HG03342 (cell line): ENCODE results near the gene GKAP1.
"Not testable (repeated sequence)": the region's sequence is repeated elsewhere in the genome, so short reads cannot be mapped to it uniquely, and the experiment has no call there.

Experiments
- ATAC-seq: cut with Tn5 transposase; IDR thresholded peaks from one replicate; pipeline ENCODE4 v1.9.1; 2021; ENCODE audit warnings: mild to moderate bottlenecking, moderate library complexity; ENCODE audit not compliant: unreplicated experiment

GKAP1 gene

DNA sequence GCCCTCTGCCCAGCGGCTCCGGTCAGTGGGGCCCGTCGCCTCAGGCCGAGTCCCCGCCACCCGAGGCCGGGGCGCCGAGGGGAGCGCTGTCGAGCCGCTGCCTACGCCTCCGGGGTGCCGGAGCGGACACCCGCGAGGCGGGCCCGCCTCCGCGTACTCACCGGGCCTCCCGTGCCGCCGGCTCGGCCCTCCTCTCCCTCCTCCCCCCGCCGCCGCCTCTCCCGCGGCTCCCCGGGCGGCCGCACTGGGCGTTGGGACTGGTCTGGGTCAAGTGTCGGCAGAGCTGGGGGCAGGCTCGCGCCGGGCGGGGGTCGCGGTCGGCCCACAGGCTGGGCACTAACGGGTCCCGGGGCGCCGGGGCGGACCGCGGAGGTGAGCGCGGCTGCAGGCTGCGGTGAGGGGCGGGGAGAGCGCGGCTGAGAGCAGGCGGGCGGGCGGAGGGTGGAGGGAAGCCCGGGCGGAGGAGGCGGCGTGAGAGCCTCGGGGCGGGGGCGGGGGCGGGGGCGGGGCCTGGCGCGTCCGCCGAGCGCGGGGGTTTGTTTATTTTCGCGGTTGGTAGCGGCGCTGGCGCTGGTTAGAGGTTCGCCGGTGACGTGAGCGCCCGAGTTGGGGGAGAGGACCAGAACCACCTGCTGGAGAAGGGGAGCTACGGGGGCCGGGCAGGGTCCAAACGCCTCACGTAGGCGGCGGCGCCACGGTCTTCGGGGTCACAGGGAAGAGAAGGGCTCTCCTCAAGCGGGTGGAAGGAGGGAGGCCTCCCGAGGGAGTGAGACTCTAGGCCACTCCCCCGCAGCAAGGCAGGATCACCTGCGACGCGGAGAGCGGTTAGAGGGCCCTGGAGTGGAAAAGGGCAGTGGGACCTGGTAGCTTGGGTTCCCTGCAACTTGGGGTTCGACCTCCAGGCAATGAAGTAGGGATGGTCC, at the start of gene GKAP1:
Gene GKAP1 (minus strand): TSS at position 414 of the 923 bp plus-strand sequence. CDS start 11,252 bp downstream, outside the sequence.
- peak; percentile 79 for ATAC-seq

DNA sequence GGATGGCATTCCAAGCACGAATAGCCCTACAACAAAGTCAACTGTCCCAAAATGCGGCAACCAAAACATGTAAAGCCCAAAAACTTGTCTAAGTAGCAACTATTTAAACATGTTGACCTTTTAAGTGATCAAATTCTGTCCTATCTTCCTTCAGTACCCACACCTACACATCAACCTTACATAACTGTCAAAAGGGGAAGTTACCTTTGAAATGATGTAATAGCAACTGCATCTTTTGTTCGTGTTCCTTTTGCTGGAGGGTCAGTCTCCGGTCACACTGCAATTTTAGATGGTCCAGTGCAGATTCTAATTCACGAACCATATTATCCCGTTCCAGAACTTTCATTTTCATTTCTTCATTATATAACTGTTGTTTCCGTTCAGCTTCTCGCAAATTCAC, 32.3 kb upstream of the GKAP1 start:
- ATAC-seq: peak; percentile 57

DNA sequence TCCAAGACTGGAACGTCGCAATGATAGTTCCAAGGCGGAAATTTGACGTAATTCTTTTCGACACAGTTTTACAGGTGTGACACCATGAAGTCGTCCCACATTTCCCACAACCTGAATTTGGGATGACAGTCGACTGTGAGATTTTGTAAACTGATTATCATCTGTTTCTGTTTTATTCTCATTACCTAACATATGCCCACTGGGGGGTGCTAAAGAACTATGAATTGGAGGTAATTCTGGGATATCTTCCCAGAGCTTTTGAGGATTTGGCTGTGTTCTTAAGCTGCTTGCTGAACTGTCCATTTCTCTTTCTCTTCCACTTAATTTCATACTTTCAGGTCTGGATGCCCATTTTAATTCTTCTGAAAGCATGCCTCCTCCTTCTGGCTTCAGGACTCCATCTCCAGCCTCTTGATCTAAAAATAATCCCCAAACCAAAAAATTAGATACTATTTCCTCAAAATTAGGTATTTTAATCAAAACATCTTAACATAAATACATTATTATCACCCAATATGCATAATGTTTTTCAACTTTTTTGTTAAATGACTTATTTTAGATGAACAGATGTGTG, 19.6 kb upstream of the GKAP1 start:
- not testable (repeated sequence) for ATAC-seq

DNA sequence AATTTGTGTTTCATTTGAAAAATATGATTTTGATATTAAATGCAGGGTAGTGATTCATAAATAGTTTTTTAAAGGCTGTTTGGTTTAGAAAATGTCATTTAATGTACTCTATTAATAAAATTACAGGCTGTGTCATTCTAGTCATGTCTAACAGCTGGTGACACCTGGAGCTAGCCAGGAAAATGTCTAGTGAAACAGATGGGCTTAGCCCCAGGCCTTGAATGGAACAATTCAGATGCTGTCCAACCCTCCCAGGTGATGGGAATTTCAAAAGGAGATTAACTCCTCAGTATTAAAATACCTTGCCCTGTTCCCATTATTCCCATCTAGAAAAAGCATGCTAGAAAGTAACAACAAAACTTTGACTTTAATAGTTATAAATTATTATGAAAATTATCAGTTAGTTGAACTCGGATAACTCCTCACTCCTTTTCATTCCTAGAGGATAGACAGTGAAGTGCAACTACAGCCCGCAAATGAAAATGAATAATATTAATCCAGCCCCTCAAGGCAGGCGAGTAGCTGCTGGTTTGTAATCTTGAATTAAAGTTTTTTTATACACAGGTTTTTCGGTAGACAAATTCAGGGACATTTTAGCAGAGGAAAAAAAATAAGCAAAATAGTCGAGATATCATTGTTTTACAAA, 13.0 kb upstream of the GKAP1 start:
- ATAC-seq: not testable (repeated sequence)

DNA sequence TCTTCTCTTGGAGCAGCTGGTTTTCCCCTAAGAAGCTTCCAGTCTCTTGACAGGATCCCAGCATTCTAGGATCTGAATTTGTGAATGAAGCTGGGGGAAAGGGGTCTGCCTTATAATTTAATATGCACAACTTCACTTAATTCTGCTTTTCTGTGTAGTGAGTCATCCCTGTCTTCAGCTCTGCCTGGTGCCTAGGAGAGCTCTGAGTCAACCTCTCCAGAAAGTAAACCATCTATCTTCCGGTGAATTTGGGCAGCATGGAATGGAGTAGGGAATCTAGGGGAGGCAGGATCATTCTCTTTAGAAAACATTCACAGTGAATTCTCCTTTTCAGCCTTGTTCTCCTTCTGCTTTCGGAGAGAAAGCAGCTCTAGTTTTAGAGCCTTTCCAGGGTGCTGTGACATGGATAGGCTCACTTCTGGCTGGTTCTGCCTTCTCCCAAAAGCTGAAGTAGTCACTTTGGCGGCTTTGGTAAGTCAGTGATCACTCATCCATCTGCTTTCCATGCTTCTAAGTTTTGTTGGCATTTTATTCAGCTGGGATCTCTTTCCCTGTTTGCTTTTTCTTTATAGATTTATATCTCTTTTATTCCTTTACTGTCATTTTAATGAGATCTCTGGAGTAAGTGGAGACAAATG, 7.5 kb upstream of the GKAP1 start:
- ATAC-seq: not testable (repeated sequence)

DNA sequence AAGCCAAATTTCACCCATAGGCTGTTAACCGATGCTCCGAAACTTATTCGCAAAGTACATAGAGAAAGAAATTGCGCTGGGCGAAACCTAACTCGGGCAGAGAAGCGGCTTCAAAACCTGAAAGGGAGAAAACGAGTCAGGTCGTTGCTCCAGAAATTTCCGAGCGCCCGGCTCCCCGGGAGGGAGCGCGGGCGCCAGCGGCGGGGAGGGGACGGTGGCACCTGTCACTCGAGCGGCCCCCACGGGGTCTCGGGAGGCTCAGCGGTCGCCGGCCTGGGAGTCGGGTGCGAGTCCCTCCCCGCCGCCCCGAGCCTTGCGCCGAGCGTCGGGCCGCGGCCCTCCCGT, 586 bp downstream of the GKAP1 start:
- ATAC-seq: not testable (repeated sequence)

DNA sequence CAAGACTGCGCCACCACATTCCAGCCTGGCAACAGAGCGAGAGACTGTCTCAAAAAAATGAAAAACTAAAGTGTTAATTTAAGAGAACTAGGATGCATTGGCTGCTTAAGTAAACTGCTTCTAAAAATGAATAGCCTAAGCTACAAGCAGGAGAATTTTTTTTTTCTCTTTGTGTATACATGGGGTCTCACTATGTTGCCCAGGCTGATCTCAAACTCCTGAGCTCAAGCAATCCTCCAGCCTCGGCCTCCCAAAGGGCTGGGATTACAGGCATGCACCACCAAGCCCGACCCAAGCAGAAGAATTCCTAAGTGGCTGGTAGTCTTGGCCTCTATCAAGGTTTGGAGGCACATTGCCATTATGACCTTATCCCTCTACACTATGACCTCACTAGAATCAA, 2.4 kb downstream of the GKAP1 start:
- not testable (repeated sequence) for ATAC-seq

DNA sequence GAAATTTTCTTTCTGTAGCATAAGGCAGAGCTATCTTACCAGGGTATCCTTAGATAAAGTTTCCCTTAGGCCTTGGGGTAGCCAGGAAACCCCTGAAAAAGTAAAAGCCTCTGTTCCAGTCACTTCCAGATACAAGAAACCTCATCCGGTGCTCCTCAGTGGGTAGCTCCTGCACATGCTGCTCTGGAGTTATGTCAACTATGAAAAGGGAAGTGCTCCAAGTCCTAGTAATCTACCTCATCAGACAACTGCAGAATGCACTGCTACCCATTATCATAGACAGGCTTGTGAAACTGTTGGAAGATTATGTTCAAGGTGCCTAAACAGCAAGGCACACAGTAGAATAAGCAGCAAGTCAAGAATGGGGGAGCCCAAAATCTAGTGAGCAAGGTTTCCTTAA, 8.4 kb downstream of the GKAP1 start:
- ATAC-seq: not testable (repeated sequence)

DNA sequence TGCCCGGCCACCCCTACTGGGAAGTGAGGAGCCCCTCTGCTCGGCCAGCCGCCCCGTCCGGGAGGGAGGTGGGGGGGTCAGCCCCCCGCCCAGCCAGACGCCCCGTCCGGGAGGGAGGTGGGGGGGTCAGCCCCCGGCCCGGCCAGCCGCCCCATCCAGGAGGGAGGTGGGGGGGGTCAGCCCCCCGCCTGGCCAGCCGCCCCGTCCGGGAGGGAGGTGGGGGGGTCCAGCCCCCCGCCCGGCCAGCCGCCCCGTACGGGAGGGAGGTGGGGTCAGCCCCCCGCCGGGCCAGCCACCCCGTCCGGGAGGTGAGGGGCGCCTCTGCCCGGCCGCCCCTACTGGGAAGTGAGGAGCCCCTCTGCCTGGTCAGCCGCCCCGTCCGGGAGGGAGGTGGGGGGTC, 13.1 kb downstream of the GKAP1 start:
- ATAC-seq: not testable (repeated sequence)

DNA sequence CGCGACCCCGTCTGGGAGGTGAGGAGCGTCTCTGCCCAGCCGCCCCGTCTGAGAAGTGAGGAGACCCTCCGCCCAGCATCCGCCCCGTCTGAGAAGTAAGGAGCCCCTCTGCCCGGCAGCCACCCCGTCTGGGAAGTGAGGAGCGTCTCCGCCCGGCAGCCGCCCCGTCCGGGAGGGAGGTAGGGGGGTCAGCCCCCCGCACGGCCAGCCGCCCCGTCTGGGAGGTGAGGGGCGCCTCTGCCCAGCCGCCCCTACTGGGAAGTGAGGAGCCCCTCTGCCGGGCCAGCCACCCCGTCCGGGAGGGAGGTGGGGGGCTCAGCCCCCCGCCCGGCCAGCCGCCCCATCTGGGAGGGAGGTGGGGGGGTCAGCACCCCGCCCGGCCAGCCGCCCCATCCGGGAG, 13.6 kb downstream of the GKAP1 start:
- not testable (repeated sequence) for ATAC-seq

DNA sequence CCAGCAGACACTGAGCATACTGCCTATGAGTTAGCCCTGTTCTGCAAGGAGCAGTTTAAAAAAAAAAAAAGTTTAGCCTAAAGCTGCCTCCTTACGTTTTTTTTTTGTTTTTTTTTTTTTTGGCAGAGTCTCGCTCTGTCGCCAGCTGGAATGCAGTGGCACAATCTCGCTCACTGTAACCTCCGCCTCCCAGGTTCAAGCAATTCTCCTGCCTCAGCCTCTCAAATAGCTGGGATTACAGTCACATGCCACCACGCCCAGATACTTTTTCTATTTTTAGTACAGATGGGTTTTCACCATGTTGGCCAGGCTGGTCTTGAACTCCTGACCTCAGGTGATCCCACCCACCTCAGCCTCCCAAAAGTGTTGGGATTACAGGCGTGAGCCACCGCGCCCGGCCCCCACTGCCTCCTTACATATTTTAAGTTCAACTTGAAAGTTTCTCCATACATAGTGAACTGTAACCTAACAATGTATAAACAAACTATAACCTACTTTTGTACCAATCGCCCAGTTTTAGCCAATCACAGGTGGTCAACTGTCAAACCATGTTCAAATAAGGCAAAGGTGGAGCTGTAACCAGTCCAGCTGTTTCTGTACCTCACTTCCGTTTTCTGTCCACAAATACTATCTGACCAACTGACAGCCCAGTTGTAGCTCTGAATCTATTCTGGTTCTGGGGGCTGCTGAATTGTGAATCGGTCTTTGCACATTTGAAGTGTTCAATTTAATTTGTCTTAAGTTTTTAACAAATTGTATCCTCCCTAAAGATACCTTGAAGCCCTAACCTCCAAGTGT, 17.1 kb downstream of the GKAP1 start:
- no peak for ATAC-seq

DNA sequence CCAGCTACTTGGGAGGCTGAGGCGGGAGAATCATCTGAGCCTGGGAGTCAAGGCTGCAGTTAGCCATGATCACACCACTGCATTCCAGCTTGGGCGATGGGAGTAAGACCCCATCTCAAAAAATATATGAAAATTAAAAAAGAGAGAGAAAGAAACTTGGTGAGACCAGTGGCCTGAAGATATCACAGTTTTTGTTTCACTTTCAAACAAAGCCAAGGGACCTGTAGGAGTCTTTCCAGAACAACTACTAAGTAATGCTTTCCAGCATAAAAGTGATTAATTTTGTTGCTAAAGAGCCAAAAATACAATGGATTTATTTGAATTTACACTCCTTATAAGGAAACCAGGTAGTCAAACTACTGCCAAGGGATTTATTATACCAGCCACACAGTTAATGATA, 23.5 kb downstream of the GKAP1 start:
- ATAC-seq: no peak

DNA sequence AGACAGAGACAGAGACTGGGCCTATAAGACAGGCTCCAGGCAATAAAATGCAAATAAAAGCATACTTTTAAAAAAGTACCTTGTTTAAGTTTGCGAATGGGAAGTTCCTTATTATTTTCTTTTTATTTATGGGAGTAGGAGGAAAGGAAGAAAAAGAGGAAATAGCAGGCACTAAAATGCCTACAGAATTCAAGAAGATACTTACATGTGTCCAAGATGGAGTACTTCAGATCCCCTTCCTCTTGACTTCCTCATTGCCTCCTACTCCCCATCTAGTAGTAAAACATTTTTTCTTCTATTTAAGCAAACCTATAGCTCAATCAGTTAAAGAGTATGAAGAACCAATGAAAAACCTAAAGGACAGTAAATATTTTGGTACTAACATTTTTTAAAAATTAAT, 24.8 kb downstream of the GKAP1 start:
- ATAC-seq: no peak

DNA sequence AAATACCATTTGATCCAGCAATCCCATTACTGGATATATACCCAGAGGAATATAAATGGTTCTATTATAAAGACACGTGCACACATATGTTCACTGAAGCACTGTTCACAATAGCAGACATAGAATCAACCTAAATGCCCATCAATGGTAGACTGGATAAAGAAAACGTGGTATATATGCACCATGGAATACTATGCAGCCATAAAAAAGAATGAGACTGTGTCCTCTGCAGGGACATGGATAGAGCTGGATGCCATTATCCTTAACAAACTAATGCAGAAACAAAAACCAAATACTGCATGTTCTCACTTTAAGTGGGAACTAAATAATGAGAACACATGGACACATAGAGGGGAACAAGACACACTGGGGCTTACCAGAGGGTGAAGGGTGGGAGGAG, 39.4 kb downstream of the GKAP1 start:
- ATAC-seq: no peak

DNA sequence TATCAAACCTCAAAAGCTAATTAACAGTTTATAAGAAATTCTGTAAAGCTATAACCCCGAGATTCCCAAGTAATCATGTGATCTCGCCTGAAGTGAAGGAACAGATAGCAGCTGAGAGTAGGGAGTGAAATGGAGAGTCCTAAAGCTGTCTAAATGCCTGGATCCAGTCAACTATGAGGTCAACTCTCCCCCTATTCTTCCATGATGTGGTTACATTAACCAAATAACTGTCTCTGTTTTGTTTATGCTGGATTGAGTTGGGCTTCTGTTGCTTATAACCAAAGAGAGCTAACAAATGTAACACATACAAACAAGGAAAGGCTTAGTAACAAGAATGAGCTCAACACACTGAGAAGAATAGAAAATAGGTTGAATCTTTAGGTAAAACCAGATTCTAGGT, 41.6 kb downstream of the GKAP1 start:
- ATAC-seq: no peak

DNA sequence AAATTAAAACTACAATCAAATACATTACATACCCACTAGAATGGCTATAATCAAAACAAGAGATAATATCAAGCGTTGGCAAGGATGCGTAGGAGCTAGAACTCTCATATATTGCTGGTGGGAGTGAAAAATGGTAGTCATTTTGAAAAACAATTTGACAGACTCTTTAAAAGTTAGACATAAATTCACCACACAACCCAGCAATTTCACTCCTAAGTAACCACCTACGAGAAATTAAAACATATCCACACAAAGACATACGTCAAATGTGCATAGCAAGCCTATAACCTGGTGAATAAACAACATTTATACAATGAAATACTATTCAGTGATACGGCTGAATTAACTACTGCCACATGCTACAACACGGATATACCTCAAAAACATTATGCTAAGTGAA, 44.7 kb downstream of the GKAP1 start:
- no peak for ATAC-seq

DNA sequence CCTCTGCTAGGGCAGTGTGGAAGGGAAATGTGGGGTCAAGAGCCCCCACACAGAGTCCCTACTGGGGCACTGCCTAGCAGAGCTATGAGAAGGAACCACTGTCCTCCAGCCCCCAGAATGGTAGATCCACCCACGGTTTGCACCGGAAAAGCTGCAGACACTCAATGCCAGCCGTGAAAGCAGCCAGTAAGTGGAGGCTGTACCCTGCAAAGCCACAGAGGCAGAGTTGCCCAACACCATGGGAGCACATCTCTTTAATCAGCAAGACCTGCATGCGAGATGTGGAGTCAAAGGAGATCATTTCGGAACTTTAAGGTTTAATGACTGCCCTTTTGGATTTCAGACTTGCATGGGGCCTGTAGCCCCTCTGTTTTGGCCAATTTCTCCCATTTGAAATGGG, 52.2 kb downstream of the GKAP1 start:
- ATAC-seq: no peak

DNA sequence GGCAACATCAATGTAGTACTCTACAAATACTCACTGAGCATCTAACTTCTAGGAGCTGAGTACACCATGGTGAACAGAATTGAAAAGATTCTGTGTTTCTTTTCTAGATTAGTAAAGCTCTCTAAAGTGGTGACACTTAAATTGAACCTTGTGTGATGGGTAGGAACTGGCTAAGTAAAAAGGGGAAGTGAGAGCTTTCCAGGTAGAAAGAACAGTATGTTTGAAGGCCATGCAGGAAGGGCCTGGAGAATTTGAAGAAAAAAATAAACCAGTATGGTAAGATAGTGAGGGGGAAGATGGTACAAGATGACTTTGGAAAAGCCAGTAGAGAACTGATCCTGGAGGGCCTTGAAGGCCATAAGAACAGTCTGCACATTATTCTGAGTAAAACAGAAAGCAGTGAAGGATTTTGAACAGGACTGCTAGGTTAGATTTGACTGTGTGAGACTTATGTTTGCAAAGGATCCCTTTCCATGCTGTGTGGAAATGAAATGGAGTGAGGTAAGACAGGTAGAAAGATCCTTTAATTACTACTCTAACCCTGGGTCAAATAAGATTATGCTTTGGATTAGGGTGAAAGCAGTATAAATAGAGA, 63.1 kb downstream of the GKAP1 start:
- peak; percentile 82 for ATAC-seq

DNA sequence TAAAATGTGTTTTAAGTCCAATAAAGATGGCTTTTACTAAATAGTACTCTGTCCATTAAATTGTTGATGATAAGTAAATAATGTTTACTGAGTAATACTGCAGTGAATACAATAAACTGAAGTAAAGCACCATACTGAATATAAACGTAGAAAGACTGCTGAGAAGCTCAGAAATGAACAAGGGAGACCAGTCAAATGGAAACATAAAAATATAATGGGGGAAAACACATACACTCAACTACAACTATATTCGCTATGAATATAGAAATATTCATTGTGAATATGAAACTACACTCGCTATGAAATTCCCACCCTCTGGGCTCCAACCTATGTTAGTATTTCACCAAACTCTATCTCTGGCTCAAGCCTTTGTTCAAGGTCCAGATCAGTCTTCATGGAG, 67.9 kb downstream of the GKAP1 start:
- no peak for ATAC-seq

DNA sequence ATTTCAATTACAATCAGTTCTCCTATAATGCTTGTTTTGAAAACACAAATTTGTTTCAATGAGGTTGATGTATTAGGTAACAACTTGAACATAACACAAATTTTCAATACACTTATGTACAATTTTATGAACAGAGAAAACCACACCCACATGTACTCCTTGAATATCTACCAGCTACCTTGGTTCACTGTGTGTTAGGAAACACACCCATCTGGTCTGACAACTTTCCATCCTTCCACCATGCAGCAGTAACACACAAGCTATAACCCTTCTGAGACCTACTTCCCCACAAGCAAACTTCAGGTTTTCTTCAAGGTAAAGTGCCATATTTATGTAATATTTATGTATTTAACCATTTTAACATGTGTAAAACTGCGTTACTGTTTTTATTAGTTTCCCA, 73.4 kb downstream of the GKAP1 start:
- ATAC-seq: no peak
